ENCODE data around the gene GRK5.

The GRK5 gene

DNA sequence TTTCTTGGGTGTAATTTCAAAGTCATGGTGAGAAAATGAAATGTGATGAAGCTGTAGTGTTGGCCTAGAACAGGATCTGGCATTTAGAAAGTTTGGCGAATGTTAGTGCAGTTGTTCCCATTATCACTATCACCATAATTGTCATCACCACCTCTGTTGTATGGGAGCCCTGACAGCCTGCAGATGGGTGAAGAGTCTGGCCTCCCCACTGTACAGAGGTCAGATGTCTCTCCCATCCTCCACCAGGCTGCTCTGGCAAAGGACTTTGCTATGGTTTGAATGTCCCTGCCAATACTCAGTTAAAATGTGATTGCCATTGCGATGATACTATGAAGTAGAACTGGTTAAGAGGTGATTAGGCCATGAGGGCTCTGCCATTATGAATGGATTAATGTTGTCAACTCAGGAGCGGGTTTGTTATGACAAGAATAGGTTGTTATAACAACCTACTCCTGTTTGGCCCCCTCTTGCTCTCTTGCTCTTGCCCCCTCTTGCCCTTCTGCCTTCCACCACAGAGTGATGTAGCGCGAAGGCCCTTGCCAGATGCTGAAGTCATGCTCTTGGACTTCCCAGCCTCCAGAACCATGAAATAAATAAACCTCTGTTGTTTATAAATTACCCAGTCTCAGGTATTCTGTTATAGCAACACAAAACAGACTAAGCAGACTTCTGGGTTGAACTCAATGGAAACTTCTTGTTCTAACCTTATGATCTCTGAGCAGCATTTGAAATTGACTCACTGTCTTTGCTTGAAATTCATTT, 90.0 kb downstream of the GRK5 start:
- no peaks in the 10 kb centered on the region for H3K27me3 ChIP-seq (ENCODE audit: insufficient read depth, low read length)
- no peak overlapping the region for H3K4me3 ChIP-seq (ENCODE audit: low read length)
- no peaks in the 10 kb centered on the region for H3K4me1 ChIP-seq (ENCODE audit: insufficient read depth, low read length)
- no peaks in the 10 kb centered on the region for H3K36me3 ChIP-seq (ENCODE audit: insufficient read depth, low read length)
- H2AFZ ChIP-seq (ENCODE audit: low read depth, low read length): no peak overlapping the region
- H3K9me3 ChIP-seq (ENCODE audit: low read length): no peaks in the 10 kb centered on the region

GRCh38 chr10:119298810-119299209, 91.4 kb downstream of the GRK5 start:
- Histone ChIP-seq H2AFZ (ENCODE audit: low read depth, low read length) (no peak overlapping the region), H3K4me3 (ENCODE audit: low read length) (no peak overlapping the region), H3K9me3 (ENCODE audit: low read length) (no peaks in the 10 kb centered on the region), H3K36me3 (ENCODE audit: insufficient read depth, low read length) (no peaks in the 10 kb centered on the region), H3K27me3 (ENCODE audit: insufficient read depth, low read length) (no peaks in the 10 kb centered on the region), H3K4me1 (ENCODE audit: insufficient read depth, low read length) (no peaks in the 10 kb centered on the region)

DNA sequence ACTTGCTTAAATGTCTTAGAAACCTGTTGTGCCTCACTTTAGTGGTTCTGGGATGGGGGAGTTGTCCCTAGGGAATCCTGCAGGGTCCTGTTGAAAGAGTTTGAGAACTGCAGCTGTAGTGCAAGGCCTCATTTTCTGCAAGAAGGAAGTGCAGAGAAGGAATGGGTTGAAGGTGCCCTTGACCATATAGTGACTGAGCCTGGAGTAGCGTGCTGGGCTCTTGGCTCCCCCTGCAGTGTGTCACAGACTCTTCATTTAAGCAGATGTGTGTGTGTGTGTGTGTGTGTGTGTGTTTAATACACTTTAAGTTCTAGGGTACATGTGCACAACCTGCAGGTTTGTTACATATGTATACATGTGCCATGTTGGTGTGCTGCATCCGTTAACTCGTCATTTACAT, 92.2 kb downstream of the GRK5 start:
- no peaks in the 10 kb centered on the region for H3K4me1 ChIP-seq (ENCODE audit: insufficient read depth, low read length)
- no peaks in the 10 kb centered on the region for H3K9me3 ChIP-seq (ENCODE audit: low read length)
- H3K36me3 ChIP-seq (ENCODE audit: insufficient read depth, low read length): no peaks in the 10 kb centered on the region
- no peak overlapping the region for H3K4me3 ChIP-seq (ENCODE audit: low read length)
- no peak overlapping the region for H2AFZ ChIP-seq (ENCODE audit: low read depth, low read length)
- no peaks in the 10 kb centered on the region for H3K27me3 ChIP-seq (ENCODE audit: insufficient read depth, low read length)

- Histone ChIP-seq H3K9me3 (ENCODE audit: low read length) (no peaks in the 10 kb centered on the region), H3K36me3 (ENCODE audit: insufficient read depth, low read length) (no peaks in the 10 kb centered on the region), H3K4me3 (ENCODE audit: low read length) (no peak overlapping the region), H3K27me3 (ENCODE audit: insufficient read depth, low read length) (no peaks in the 10 kb centered on the region), H3K4me1 (ENCODE audit: insufficient read depth, low read length) (no peaks in the 10 kb centered on the region), H2AFZ (ENCODE audit: low read depth, low read length) (no peak overlapping the region)
These were observed 94.0 kb downstream of the GRK5 start for GRCh38 chr10:119301397-119301796.

DNA sequence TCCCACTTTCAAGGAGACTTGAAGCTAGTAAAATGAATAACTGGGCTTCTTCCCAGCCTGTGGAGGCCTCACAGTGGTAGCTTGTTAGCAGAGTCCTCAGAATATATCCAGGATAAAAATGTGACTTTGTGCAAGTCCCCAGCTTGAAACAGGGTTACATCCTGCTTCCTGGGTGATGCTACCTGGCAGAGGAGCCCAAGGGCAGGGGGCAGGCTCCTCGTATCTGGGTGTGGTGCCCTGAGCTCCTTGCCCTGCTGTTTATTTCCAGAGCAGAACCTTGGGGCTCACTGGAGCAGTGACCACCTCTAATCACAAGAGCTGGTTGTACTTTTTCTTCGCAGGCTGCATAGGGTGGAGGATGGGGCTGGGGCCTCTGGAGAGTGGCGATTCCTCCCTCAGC, 94.8 kb downstream of the GRK5 start:
- H3K36me3 ChIP-seq (ENCODE audit: insufficient read depth, low read length): no peaks in the 10 kb centered on the region
- H3K4me1 ChIP-seq (ENCODE audit: insufficient read depth, low read length): no peaks in the 10 kb centered on the region
- H3K27me3 ChIP-seq (ENCODE audit: insufficient read depth, low read length): no peaks in the 10 kb centered on the region
- H2AFZ ChIP-seq (ENCODE audit: low read depth, low read length): no peak overlapping the region
- H3K4me3 ChIP-seq (ENCODE audit: low read length): no peak overlapping the region
- H3K9me3 ChIP-seq (ENCODE audit: low read length): no peaks in the 10 kb centered on the region

GRCh38 chr10:119302591-119303253, 95.4 kb downstream of the GRK5 start:
- Histone ChIP-seq H3K36me3 (ENCODE audit: insufficient read depth, low read length) (no peaks in the 10 kb centered on the region), H3K4me1 (ENCODE audit: insufficient read depth, low read length) (no peaks in the 10 kb centered on the region), H3K27me3 (ENCODE audit: insufficient read depth, low read length) (no peaks in the 10 kb centered on the region)

DNA sequence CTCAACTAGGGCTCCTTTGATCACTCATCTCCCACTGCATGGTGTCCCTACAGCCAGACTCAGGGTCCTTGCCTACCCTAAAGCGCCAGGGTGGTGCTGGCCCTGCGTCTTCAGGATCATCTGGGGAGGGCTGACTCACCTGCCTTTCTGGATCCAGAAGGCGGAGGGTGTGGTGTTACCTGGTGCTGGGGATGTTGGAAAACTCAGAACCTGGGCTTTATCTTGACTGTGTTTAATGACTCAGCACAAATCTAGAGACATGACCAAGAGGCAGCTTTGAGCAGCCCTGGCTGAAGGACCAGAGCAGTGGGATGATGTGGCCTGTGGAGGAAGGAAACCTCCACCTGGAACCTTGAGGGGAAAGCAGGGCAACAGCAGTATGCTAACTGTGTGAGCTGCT, 96.5 kb downstream of the GRK5 start:
- H3K4me3 ChIP-seq (ENCODE audit: low read length): no peak overlapping the region
- H3K4me1 ChIP-seq (ENCODE audit: insufficient read depth, low read length): peaks cover 4% of the 10 kb centered on the region
- H3K27me3 ChIP-seq (ENCODE audit: insufficient read depth, low read length): no peaks in the 10 kb centered on the region
- no peaks in the 10 kb centered on the region for H3K36me3 ChIP-seq (ENCODE audit: insufficient read depth, low read length)
- no peak overlapping the region for H2AFZ ChIP-seq (ENCODE audit: low read depth, low read length)
- H3K9me3 ChIP-seq (ENCODE audit: low read length): no peaks in the 10 kb centered on the region

More at GRCh38 chr10:119302591-119303253, 95.4 kb downstream of the GRK5 start:
- H2AFZ ChIP-seq (ENCODE audit: low read depth, low read length): no peak overlapping the region
- no peaks in the 10 kb centered on the region for H3K9me3 ChIP-seq (ENCODE audit: low read length)
- no peak overlapping the region for H3K4me3 ChIP-seq (ENCODE audit: low read length)

GRCh38 chr10:119304541-119304940, 97.2 kb downstream of the GRK5 start:
- Histone ChIP-seq H3K27me3 (ENCODE audit: insufficient read depth, low read length) (no peaks in the 10 kb centered on the region), H3K4me1 (ENCODE audit: insufficient read depth, low read length) (peaks cover 4% of the 10 kb centered on the region), H3K4me3 (ENCODE audit: low read length) (no peak overlapping the region), H3K36me3 (ENCODE audit: insufficient read depth, low read length) (no peaks in the 10 kb centered on the region), H3K9me3 (ENCODE audit: low read length) (no peaks in the 10 kb centered on the region), H2AFZ (ENCODE audit: low read depth, low read length) (no peak overlapping the region)

DNA sequence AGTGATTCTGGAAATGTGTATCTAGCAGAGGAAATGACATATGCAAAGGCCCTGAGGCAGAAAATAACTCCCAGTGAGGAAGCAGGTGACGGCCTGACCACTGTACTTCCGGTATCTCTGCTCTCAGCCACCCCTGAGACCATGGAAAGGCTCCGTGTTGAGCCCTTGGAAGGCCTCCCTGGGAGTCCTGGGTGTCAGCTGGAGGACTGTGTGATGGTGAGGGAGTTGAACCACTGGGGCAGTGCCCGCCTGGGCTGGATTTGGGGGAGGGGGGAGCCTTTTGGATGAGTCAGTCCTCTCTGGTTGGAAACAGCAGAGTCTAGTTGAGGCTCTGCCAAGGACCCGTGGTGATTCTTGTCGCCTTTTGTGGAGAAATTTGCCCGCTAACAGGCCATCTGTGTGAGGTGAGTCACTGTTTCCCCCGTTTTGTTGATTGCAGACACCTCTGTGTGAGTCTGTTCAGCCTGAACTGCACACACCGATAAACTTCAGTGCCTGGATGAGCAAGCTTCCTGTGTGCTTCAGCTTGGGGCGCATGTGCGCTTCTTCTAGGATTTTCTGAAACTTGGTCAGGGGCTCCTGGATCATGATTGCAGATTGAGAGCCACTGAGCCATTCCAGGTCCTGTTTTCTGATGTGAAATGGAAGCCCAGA, 98.6 kb downstream of the GRK5 start:
- H3K36me3 ChIP-seq (ENCODE audit: insufficient read depth, low read length): no peaks in the 10 kb centered on the region
- no peak overlapping the region for H3K4me3 ChIP-seq (ENCODE audit: low read length)
- peaks cover 4% of the 10 kb centered on the region for H3K4me1 ChIP-seq (ENCODE audit: insufficient read depth, low read length)
- H3K27me3 ChIP-seq (ENCODE audit: insufficient read depth, low read length): no peaks in the 10 kb centered on the region
- H3K9me3 ChIP-seq (ENCODE audit: low read length): no peaks in the 10 kb centered on the region
- H2AFZ ChIP-seq (ENCODE audit: low read depth, low read length): no peak overlapping the region

DNA sequence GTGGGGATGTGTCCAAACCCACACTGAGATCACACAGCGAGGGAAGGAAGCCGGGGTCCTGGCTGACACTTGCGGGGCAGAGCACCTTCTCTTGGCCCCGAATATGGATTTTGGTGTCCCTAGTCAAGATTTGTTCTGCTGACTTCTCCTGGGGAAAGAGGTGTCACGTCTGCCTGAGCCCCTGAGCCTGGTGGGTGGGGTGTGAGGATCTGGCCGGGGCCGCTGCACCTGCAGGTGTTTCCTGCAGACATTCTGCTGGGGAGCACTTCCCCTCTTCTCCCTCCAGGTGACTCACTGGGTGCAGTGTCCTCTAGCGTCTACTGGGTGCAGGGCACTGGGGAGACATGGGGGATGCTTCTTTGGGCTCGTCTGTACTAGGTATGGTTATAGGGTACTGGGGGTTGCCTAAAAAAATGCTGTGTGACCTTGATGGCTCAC, 99.2 kb downstream of the GRK5 start:
- no peaks in the 10 kb centered on the region for H3K27me3 ChIP-seq (ENCODE audit: insufficient read depth, low read length)
- no peak overlapping the region for H2AFZ ChIP-seq (ENCODE audit: low read depth, low read length)
- H3K4me3 ChIP-seq (ENCODE audit: low read length): no peak overlapping the region
- H3K9me3 ChIP-seq (ENCODE audit: low read length): no peaks in the 10 kb centered on the region
- peaks cover 4% of the 10 kb centered on the region for H3K4me1 ChIP-seq (ENCODE audit: insufficient read depth, low read length)
- no peaks in the 10 kb centered on the region for H3K36me3 ChIP-seq (ENCODE audit: insufficient read depth, low read length)

- Histone ChIP-seq H3K9me3 (ENCODE audit: low read length) (no peaks in the 10 kb centered on the region), H3K27me3 (ENCODE audit: insufficient read depth, low read length) (no peaks in the 10 kb centered on the region), H3K4me3 (ENCODE audit: low read length) (no peak overlapping the region), H2AFZ (ENCODE audit: low read depth, low read length) (no peak overlapping the region), H3K4me1 (ENCODE audit: insufficient read depth, low read length) (peaks cover 4% of the 10 kb centered on the region), H3K36me3 (ENCODE audit: insufficient read depth, low read length) (no peaks in the 10 kb centered on the region)
These were observed 99.6 kb downstream of the GRK5 start for GRCh38 chr10:119306986-119307392.

GRCh38 chr10:119308089-119308488, 100.7 kb downstream of the GRK5 start:
- Histone ChIP-seq H3K4me3 (ENCODE audit: low read length) (no peak overlapping the region), H2AFZ (ENCODE audit: low read depth, low read length) (no peak overlapping the region), H3K4me1 (ENCODE audit: insufficient read depth, low read length) (peaks cover 4% of the 10 kb centered on the region), H3K36me3 (ENCODE audit: insufficient read depth, low read length) (no peaks in the 10 kb centered on the region), H3K27me3 (ENCODE audit: insufficient read depth, low read length) (no peaks in the 10 kb centered on the region), H3K9me3 (ENCODE audit: low read length) (no peaks in the 10 kb centered on the region)
